Motor neuron (in vitro differentiated cells): ENCODE data around the gene GRIA4. TPM values are rescaled to one million over a fixed set of nuclear protein-coding genes. Genes with fewer than 3 reads are reported as not detected.

Experiments
- ATAC-seq, 8 experiments: fragments of 200-7000 bp; cut with Tn5 transposase; replicated peaks in 6 of 8; 2 replicates each; pipeline ENCODE4 v1.8.0; 2021; ENCODE audit warnings: mild to moderate bottlenecking in 8 of 8, moderate library complexity in 8 of 8
- H3K27ac ChIP-seq, 2 donors: fragments of 250-450 bp; sonication (Bioruptor Pico); 2 replicates each; pipeline ENCODE4 v1.9.0; 2021; ENCODE audit warnings: antibody characterized with exemption in 2 of 2, mild to moderate bottlenecking in 2 of 2, moderate library complexity in 1 of 2
- H3K4me1 ChIP-seq, 2 donors: fragments of 250-450 bp; sonication (Bioruptor Pico); replicated peaks in 1 of 2; 2 replicates each; pipeline ENCODE4 v1.6.1; 2021; ENCODE audit warnings: antibody characterized with exemption in 2 of 2, mild to moderate bottlenecking in 2 of 2, moderate library complexity in 1 of 2
- H3K4me3 ChIP-seq, 5 donors: fragments of 250-450 bp; sonication (Bioruptor Pico); 2 replicates each; pipeline ENCODE4 v1.9.0; 2021; ENCODE audit warnings: antibody characterized with exemption in 5 of 5, mild to moderate bottlenecking in 5 of 5, moderate library complexity in 4 of 5
- WGBS, 10 experiments: fragments of 450-650 bp; shearing (Covaris generic); methylation state at CpG; one replicate each; pipeline ENCODE4 v1.0.0; 2022; 5-methylcytosine and 5-hydroxymethylcytosine counted together
- in situ Hi-C, 9 experiments: fragments of 400-800 bp; cut with MboI; loops; one replicate each; pipeline ENCODE4 v1.15.0; 2021; ENCODE audit warnings: low sequenced_read_pairs in 9 of 9, low pct_unique_long_range_greater_than_20kb in 2 of 9; ENCODE audit not compliant: unreplicated experiment in 9 of 9
- total RNA-seq, 8 experiments: library from RNA; unstranded; fragments of 300-600 nt; gene quantifications; 2 replicates each; pipeline versions ENCODE4 v1.2.3 to v1.2.4, GENCODE V29; 2022

Gene GRIA4
- total RNA-seq, 8 experiments from 2014 or later = 3.0 to 60.4 (median 46.2) TPM

DNA sequence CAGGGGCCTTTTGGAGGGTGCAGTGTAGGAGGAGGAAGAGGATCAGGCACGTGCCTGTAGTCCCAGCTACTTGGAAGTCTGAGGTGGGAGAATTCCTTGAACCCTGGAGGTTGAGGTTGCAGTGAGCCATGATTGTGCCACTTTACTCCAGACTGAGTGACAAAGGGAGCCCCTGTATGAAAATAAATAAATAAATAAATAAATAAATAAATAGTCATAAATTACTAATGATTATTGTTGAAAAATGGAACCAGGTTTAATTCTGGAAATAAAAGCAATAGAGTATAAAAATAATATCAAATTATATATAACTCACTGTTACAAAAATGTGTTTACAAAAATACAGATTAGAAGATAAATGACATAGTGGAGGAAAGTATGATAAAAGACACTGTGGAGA is 37.9 kb downstream of the GRIA4 start:
- WGBS, 10 experiments = 0 to 100% (median 75%) methylated on average over 1 of the region's 1 CpG; no CpG with 5 or more reads in 3 of the 10 experiments
- H3K27ac ChIP-seq = no peak overlapping the region
- H3K4me1 ChIP-seq = no peaks in the 10 kb centered on the region
- in situ Hi-C loops = no loop called here
- no peak overlapping the region for H3K4me3 ChIP-seq
- ATAC-seq = no peak

DNA sequence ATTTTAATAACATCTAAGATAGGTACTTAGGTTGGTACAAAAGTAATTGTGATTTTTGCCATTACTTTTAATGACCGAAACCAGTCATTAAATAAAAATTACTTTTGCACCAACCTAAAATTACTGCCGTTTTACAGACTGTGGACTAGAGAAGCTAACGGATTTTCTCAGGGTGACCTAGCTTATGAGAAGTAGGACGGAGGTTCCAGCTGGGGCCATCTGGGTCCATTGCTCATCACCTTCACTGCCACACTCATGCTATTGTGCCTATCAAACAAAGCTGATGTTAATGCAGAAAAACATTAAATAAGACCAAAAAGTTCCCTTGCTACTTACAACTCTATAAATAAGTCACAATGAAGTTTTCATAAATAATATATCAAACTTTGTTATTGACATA is 38.9 kb downstream of the GRIA4 start:
- no peak overlapping the region for H3K4me3 ChIP-seq
- in situ Hi-C loops = no loop called here
- ATAC-seq = no peak
- WGBS, 10 experiments = 31 to 95% (median 71%) methylated on average over 2 to 4 of the region's 4 CpGs; no CpG with 5 or more reads in 1 of the 10 experiments
- no peak overlapping the region for H3K27ac ChIP-seq
- no peaks in the 10 kb centered on the region for H3K4me1 ChIP-seq

DNA sequence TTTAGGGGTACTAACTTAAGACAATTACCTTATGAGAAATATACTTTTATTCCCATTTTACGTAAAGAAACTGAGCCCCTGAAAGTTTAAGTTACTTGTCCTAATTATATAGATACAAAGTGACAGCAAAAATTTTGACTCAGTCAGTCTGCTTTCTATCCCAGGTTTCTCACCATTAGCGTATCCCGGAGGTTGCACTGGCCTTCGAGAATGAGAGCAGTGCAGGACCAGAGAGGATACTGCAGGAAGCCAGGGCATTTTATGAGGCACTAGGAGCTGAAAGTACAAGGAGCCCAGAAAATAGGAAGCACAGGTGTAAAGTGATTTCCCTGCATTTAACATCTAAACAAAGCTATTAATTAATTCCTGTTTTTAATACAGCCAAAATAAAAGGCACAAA is 55.4 kb downstream of the GRIA4 start:
- ATAC-seq = no peak
- in situ Hi-C loops = no loop called here
- 27 to 100% (median 92%) methylated on average over 1 to 4 of the region's 4 CpGs; no CpG with 5 or more reads in 2 of the 10 experiments for WGBS, 10 experiments
- Histone ChIP-seq H3K27ac (no peak overlapping the region), H3K4me3 (no peak overlapping the region), H3K4me1 (no peaks in the 10 kb centered on the region)

DNA sequence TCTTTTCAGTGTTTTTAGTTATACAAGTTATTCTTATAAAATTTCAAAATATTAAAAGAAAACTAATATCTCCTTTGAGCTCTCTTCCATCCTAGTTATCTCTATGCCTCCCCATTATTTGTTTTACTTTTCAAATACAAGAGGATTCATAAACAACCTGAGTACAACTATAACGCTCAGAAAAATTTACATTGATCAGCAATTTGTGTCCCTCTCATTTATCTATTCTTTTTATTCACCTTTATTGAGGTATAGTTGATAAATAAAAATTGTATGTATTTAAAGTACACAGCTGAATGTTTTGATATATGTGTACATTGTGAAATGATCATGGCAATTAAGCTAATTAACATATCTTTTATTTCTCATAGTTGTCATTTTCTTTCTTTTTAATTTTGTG is 57.6 kb downstream of the GRIA4 start:
- no peak for ATAC-seq
- Histone ChIP-seq H3K4me3 (no peak overlapping the region), H3K27ac (no peak overlapping the region), H3K4me1 (no peaks in the 10 kb centered on the region)
- WGBS, 10 experiments = 57 to 100% (median 94%) methylated on average over 1 of the region's 1 CpG; no CpG with 5 or more reads in 1 of the 10 experiments
- in situ Hi-C loops = no loop called here

- Histone ChIP-seq H3K27ac (no peak overlapping the region), H3K4me3 (no peak overlapping the region), H3K4me1 (no peaks in the 10 kb centered on the region)
- in situ Hi-C loops = no loop called here
- ATAC-seq = no peak
Observed at GRCh38 chr11:105670811-105671210, 60.9 kb downstream of the GRIA4 start.

DNA sequence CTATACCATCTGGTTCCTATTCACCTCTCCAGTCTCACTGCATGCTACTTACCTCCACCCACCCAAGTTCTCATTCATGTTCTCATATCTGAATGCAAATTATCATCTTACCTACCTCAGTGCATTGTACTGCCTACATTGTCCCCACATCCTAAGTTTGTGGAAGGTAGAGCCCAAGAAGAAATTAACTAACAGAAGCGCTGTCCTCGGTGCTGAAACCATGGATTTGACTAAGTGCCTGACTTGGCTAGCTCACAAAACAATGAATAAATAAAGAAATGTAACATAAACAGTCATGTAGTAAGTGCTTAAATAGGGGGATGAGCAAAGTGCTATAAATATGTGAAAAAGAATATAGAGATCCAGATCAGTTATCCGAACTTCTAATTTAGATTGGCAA is 63.2 kb downstream of the GRIA4 start:
- 6 to 92% (median 47%) methylated on average over 1 to 3 of the region's 3 CpGs; no CpG with 5 or more reads in 1 of the 10 experiments for WGBS, 10 experiments
- in situ Hi-C loops = no loop called here

GRCh38 chr11:105689631-105690030 is 79.8 kb downstream of the GRIA4 start:
- in situ Hi-C loops = no loop called here
- 20 to 88% (median 63%) methylated on average over 1 to 2 of the region's 2 CpGs; no CpG with 5 or more reads in 3 of the 10 experiments for WGBS, 10 experiments
- peaks cover 0 to 2% of the 10 kb centered on the region in 2 donors for H3K4me1 ChIP-seq
- no peak overlapping the region for H3K4me3 ChIP-seq
- ATAC-seq = peak in 2 of 8 experiments; percentile 16 to 51
- no peak overlapping the region for H3K27ac ChIP-seq

More for the DNA sequence above, 63.2 kb downstream of the GRIA4 start:
- H3K4me1 ChIP-seq = no peaks in the 10 kb centered on the region
- ATAC-seq = no peak
- no peak overlapping the region for H3K27ac ChIP-seq
- H3K4me3 ChIP-seq = no peak overlapping the region

DNA sequence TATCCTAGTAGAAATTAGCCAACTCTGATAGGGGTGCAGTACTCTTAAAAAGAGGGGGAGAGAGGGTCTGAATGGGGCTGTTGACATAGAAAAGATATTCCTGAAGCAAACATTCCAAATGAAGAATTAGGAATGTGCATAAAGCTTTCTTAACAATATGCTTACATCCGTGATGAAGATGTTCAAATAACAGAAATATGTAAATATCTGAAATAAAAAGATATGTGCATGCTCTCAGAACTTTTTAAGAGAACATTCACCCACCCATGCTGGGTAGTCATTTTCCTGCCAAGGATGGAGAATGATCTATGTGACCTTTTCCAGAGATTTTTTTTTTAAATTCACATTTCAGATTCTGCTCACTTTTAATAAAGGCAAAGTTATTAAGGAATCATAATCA is 80.6 kb downstream of the GRIA4 start:
- WGBS, 10 experiments = 0 to 100% (median 25%) methylated on average over 1 of the region's 1 CpG; no CpG with 5 or more reads in 2 of the 10 experiments

DNA sequence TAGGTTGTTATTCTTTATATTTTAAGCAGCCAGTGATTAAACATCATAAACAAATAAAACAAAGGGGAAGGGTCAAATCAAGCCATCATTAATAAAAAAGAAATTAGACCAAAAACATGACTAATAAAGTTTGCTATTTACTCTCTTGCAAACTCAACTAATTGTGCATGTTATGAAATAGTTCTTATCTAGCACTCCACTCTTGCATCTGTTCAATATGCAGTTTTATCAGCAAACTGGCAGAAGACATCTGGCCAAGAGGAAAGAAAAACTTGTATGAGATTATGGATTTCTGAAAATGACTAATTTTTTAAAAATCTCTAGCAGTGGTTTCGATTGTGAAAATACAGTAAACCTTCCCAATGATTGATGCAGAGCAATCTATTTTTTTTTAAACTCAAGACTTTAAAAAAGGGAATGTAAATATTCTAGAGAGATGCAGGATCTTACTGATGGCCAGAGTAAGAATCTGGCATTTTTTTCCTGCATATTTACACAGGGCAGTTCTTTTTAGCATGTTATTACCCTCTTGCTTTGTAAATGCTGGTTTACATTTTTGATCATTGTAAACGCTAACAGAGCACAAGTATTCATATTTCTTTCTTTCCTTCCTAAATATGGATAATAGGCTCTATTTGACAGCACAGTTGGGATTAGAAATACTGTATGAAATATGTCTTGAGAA is 83.3 kb downstream of the GRIA4 start:
- Histone ChIP-seq H3K4me3 (no peak overlapping the region), H3K4me1 (peaks cover 0 to 5% of the 10 kb centered on the region in 2 donors), H3K27ac (no peak overlapping the region)
- peak in 3 of 8 experiments; percentile 29 to 76 (median 70) for ATAC-seq
- in situ Hi-C loops = no loop called here
- WGBS, 10 experiments = 0 to 94% (median 52%) methylated on average over 1 to 2 of the region's 2 CpGs

More for the DNA sequence above, 80.6 kb downstream of the GRIA4 start:
- no peak overlapping the region for H3K4me3 ChIP-seq
- peak in 2 of 8 experiments; percentile 51 to 77 for ATAC-seq
- in situ Hi-C loops = no loop called here
- peaks cover 0 to 2% of the 10 kb centered on the region in 2 donors for H3K4me1 ChIP-seq
- no peak overlapping the region for H3K27ac ChIP-seq

- Histone ChIP-seq H3K27ac (no peak overlapping the region), H3K4me1 (peaks cover 6 to 12% of the 10 kb centered on the region in 2 donors), H3K4me3 (no peak overlapping the region)
- in situ Hi-C loops = no loop called here
- 50 to 100% (median 83%) methylated on average over 1 to 2 of the region's 2 CpGs; no CpG with 5 or more reads in 2 of the 10 experiments for WGBS, 10 experiments
- no peak for ATAC-seq
Observed at GRCh38 chr11:105696000-105696399, 86.1 kb downstream of the GRIA4 start.

- H3K4me3 ChIP-seq = no peak overlapping the region
- WGBS, 10 experiments = 0 to 100% (median 20%) methylated on average over 1 of the region's 1 CpG; no CpG with 5 or more reads in 3 of the 10 experiments
- peaks cover 6 to 12% of the 10 kb centered on the region in 2 donors for H3K4me1 ChIP-seq
- no peak overlapping the region for H3K27ac ChIP-seq
- no peak for ATAC-seq
- in situ Hi-C loops = no loop called here
Observed at GRCh38 chr11:105697291-105697690, 87.4 kb downstream of the GRIA4 start.

GRCh38 chr11:105699203-105699602 is 89.3 kb downstream of the GRIA4 start:
- no peak for ATAC-seq
- H3K4me3 ChIP-seq = no peak overlapping the region
- H3K27ac ChIP-seq = no peak overlapping the region
- peaks cover 6 to 10% of the 10 kb centered on the region in 2 donors for H3K4me1 ChIP-seq
- in situ Hi-C loops = no loop called here
- 0 to 100% (median 94%) methylated on average over 1 to 3 of the region's 3 CpGs; no CpG with 5 or more reads in 1 of the 10 experiments for WGBS, 10 experiments

- Histone ChIP-seq H3K4me1 (peaks cover 6 to 10% of the 10 kb centered on the region in 2 donors), H3K27ac (no peak overlapping the region), H3K4me3 (no peak overlapping the region)
- in situ Hi-C loops = no loop called here
- ATAC-seq = no peak
Observed at GRCh38 chr11:105700271-105700670, 90.4 kb downstream of the GRIA4 start.

DNA sequence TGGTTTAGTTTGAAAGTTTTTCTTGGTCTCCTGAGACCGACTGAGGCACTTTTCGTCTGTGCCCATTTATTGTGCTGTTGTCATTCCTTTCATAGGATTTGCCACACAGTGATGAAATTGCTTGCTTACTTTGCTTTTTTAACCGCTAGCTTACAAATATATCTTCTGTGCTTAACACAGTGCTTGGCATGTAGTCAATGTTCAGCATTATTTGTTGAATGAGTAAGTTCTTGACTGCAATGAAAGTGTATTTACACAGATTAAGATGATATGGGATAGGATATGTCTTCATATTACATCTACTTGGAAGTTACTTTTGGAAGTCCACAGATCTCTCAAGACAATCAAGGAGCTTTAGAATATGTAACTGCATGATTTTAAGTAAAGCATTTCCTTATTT is 91.2 kb downstream of the GRIA4 start:
- H3K4me3 ChIP-seq = no peak overlapping the region
- in situ Hi-C loops = no loop called here
- peaks cover 6 to 10% of the 10 kb centered on the region in 2 donors for H3K4me1 ChIP-seq
- ATAC-seq = no peak
- 49 to 100% (median 90%) methylated on average over 1 to 3 of the region's 3 CpGs; no CpG with 5 or more reads in 2 of the 10 experiments for WGBS, 10 experiments
- no peak overlapping the region for H3K27ac ChIP-seq
